HL-60 (cell line): ENCODE measurements around the gene SH2D1A.

ENCODE experiments used
- CTCF ChIP-seq: IDR thresholded peaks from one replicate; pipeline ENCODE4 v1.5.1; 2011; ENCODE audit warnings: low read length, control low read depth, inconsistent platforms; ENCODE audit not compliant: insufficient read depth
- POLR2AphosphoS5 ChIP-seq: IDR thresholded peaks from 2 replicates; pipeline ENCODE4 v1.6.1; 2012; ENCODE audit warnings: low read depth
- SPI1 ChIP-seq: IDR thresholded peaks from 2 replicates; pipeline ENCODE4 v1.6.1; 2012; ENCODE audit warnings: low read depth, mild to moderate bottlenecking, borderline replicate concordance

GRCh38 chrX:124421898-124422655, 75.7 kb downstream of the SH2D1A start:
- no peak for TF ChIP-seq CTCF
- no peak for TF ChIP-seq POLR2AphosphoS5
- TF ChIP-seq SPI1, result no peak
